GM12801 (cell line): ENCODE results near the gene CSPG5.

Experiments
- CTCF ChIP-seq: IDR thresholded peaks from one replicate; pipeline ENCODE4 v1.5.1; 2011; ENCODE audit warnings: control low read depth; ENCODE audit not compliant: insufficient read length; ENCODE audit errors: extremely low read depth

CSPG5 gene

DNA sequence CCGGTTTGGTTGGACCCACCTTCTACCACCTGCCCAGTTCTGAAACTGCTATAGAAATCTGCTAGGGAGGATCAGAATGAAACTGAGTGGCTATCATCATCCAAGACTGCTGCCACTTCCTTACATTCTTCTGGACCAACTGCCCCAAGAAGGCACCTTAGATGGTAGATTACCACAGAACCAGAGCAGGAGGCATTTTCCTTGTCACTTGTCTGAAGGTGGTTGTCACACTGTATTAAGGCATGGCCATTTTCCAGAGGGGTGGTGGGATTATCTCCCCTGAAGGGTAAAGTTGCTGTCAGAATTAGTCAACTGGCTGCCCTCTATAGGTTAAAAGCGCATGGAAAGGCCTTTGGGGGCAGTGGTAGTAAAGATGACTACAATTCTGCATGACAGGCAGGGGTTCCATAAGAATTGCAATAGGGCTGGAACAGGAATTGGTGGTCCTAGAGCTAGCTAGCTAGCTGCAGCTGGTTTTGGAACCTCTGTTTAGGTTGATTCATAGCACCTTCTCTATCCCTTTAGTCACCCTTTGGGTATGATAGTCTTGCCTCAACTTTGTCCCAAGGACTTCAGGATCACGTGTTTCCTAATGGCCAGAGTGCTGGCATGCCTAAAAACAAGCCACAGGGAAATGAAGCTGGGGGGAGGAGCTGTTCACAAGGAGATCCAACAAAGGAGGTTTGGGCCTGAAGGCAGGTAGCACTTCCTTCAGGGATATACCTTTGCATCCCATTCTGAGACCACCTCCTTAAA is 4.8 kb upstream of the CSPG5 start:
- TF ChIP-seq CTCF: no peak

DNA sequence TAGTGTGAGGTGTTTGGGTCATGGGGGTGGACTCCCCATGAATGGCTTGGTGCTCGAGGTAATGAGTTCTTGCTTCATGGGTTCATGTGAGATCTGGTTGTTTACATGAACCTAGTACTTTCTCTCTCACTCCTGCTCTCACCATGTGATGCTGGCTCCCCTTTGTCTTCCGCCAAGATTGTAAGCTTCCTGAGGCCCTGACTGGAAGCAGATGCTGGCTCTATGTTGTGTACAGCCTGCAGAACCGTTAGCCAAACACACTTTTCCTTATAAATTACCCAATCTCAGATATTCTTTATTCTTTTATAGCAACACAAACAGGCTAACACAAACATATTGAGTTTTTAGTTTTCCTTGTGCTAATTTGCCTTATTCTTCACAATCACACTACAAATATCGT is 3.2 kb upstream of the CSPG5 start:
- no peak for TF ChIP-seq CTCF

GRCh38 chr3:47581422-47581821 is 2.8 kb upstream of the CSPG5 start:
- no peak for TF ChIP-seq CTCF

GRCh38 chr3:47580481-47580880 is 1.8 kb upstream of the CSPG5 start:
- TF ChIP-seq CTCF: no peak

GRCh38 chr3:47579875-47580274 is 1.2 kb upstream of the CSPG5 start:
- TF ChIP-seq CTCF: no peak

DNA sequence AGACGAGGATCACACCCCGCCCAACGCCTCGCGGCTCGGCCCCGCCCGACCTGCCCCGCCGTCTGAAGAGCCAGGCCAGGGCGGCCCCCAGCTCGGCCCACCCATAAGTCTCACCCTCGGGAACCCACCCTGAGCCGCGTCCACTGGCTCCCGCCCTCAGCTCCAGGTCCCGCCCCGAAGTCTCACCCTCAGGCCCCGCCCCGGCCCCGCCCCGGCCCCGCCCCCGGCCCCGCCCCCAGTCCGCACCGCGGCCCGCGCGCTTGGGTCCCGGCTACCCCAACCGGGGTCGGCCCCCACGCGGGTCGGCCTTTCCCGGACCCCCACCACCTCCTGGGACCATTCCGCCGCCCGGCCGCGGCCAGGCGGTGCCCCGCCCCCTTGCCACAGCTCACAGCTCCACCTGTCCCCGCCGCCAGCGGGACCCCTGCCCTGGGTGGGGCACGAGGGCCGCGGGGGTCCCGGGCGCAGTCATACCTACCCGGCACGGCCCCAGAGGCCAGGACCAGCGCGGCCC is 489 bp downstream of the CSPG5 start:
- TF ChIP-seq CTCF: no peak

DNA sequence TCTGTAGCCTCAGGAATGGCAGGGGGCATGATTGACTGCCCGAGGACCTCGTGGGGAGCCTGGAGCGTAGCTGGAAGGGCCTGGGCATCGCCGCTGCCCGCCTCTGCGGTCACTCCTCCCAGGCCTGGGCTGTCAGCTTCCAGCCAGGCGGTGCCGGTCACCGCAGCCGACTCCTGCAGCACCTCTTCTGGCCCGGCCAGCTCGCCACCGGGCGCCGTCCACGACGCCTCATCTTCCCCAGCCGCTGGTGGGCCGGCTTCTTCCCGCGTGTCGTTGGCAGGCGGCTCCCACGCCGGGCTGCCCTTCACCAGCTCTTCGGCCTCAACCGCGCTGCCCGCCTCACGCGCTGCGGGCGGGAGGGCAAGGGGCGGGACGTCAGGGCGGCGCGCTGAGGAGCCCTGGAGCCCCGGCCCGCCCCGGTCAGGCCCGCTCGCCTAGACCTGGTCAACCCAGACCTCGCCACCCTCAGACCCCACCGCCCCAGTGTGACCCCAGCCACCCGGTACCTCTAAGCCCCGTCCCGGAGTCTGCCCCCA is 1.0 kb downstream of the CSPG5 start:
- TF ChIP-seq CTCF: no peak
